ENCODE measurements around the gene AP1S1. TPM values are rescaled to one million over a fixed set of nuclear protein-coding genes. Genes with fewer than 3 reads are reported as not detected.

AP1S1 gene
- total RNA-seq, 1 donor from 2014 or later, result 110 TPM

GRCh38 chr7:101169838-101170551 is 15.7 kb downstream of the AP1S1 start:
- DNase-seq (ENCODE audit: low read depth in 2 of 2), result peak; percentile 67 to 72

DNA sequence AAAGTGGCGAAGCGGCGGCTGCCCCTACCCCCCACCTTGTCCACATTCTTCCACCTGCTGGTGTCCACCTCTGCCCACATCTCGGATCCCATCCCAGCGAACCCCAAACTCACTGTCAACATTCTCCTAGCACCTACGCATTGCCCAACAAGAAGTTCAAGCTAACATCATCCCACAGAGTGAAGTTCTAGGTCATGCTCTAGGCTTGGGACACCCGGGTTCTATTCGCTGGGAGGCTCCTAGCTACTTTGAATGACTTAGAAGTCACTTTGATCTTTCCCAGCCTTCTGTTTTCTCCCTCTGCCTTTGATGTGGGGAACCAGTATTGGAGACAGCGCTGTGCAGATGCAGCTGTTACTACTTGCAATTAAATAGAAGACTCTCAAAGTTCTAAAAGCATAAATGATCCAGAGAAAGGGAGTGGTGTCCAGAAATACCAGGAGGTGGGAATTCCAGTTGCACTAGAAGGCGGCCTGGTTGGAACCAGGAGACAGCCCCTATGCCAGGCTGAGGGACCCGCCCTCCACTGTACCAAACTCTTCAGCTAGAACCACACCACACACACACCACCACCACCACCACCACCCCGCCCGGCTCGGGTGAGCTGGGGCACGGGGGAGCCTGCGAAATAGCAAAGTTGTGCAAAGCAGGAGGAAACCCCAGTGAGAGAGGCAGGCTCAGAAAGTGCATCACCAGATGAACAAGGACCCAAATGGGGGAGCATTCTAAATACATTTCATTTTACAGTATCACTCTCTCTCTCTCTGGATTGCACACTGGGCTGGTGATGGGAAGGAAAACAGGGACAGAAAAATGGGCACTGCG is 16.6 kb downstream of the AP1S1 start:
- no peak for DNase-seq (ENCODE audit: low read depth in 2 of 2)

- DNase-seq (ENCODE audit: low read depth in 2 of 2), result no peak
Measured at GRCh38 chr7:101171442-101171837, 17.2 kb downstream of the AP1S1 start.

GRCh38 chr7:101172005-101172853 is 18.0 kb downstream of the AP1S1 start:
- no peak for DNase-seq (ENCODE audit: low read depth in 2 of 2)

- peak; percentile 55 to 57 for DNase-seq (ENCODE audit: low read depth in 2 of 2)
Measured at GRCh38 chr7:101172854-101173751, 18.8 kb downstream of the AP1S1 start.

DNA sequence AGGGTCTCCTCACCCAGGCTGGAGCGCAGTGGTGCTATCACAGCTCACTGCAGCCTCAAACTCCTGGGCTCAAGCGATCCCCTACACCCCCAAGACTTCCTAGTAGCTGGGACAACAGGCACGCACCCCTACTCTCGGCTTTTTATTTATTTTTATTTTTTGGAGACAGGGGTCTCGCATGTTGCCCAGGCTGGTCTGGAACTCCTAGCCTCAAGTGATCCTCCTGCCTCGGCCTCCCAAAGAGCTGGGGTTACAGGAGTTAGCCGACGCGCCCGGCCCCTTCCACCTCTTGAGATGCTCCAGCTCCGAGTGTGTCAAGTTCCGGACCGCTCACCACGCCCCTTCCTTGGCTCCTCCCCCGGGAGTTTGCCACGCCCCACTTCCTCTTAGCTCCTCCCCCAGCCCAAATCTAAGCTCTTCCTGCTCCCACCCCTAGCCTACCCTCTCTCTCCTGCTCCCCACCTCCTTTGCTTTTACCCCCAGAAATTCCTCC is 19.5 kb downstream of the AP1S1 start:
- DNase-seq (ENCODE audit: low read depth in 2 of 2), result peak in 1 of 2 donors; percentile 45

- DNase-seq (ENCODE audit: low read depth in 2 of 2), result no peak
Measured at GRCh38 chr7:101174322-101174854, 20.1 kb downstream of the AP1S1 start.

DNA sequence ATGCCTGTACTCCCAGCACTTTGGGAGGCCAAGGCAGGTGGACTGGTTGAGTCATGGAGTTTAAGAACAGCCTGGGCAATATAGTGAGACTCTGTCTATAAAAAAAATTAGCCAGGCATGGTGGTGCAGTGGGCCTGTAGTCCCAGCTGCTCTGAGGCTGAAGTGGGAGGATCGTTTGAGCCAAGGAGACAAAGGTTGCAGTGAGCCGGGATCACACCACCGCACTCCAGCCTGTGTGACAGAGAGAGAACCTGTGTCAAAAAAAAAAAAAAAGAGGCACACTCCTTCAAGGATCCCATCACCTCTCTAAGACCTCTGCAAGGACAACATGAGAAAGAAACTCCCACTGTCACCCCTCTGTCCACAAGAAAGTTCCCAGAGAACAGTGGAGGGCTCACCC is 21.4 kb downstream of the AP1S1 start:
- DNase-seq (ENCODE audit: low read depth in 2 of 2), result no peak

DNA sequence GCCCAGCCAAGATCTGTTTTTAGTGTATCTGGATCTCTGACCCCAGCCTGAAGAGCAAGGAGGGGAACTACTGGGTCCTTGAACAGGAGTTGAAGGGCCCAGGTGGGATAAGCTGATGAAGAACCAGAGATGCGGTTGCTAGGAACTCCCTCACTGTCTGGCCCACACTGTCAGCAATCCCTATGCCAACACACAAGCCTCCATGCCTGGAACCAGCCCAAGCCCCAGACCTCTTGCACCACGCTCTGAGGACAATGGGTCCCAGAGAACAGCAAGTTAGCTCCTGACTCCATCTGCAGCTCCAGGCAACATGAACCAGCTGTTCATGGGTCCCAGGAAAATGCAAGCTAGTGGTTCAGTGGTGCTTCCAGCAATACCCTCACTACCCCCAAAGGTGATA is 23.4 kb downstream of the AP1S1 start:
- DNase-seq (ENCODE audit: low read depth in 2 of 2), result no peak

GRCh38 chr7:101179117-101179516 is 24.8 kb downstream of the AP1S1 start:
- DNase-seq (ENCODE audit: low read depth in 2 of 2), result no peak

DNA sequence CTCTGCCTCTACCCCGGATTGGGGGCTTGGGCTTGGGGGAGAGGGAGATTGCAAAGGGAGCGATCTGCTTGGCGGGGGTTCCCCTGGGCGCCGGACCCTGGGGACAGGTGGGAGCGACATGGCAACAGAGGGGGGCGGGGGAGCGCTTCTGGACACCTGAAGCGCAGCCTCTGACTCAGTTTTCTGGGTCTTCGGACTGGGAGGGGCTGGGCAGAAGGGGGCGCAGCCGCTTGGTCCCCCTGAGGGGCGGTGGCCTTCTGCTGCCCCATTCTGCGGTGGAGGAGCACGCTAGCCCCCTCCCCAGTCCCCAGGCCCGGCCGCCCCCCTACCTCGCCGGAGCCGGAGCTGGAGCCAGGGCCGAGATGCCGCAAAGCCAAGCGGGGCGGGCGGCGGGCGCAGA is 25.4 kb downstream of the AP1S1 start:
- no peak for DNase-seq (ENCODE audit: low read depth in 2 of 2)

- DNase-seq (ENCODE audit: low read depth in 2 of 2), result no peak
Measured at GRCh38 chr7:101180130-101180755, 26.0 kb downstream of the AP1S1 start, which contains the start of gene NAT16. NAT16 (minus strand) TSS chr7:101180293; CDS start chr7:101174807, 5,486 bp downstream.

- no peak for DNase-seq (ENCODE audit: low read depth in 2 of 2)
Measured at GRCh38 chr7:101185258-101185839, 31.1 kb downstream of the AP1S1 start.

- DNase-seq (ENCODE audit: low read depth in 2 of 2), result no peak
Measured at GRCh38 chr7:101186194-101186593, 31.9 kb downstream of the AP1S1 start.

DNA sequence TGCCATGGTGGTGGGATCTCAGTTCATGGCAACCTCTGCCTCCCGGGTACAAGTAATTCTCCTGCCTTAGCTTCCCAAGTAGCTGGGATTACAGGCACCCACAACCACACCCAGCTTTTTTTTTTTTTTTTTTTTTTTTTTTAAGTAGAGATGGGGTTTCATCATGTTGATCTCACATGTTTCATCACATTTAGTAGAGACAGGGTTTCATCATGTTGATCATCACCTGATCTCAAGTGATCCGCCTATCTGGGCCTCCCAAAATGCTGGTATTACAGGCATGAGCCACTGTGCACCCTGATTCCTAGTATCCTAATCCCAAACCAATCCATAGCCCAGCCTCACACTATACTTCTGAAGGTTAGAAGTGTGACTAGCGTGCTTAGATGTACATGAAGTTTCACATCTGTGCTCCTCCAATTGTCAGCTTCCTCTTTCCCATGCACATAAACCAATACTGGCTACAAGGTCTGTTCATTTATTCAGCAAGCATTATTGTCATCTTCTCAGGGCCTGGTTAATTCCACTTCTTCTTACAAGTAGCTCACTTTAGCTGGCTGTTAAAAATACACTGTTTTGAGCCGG is 32.7 kb downstream of the AP1S1 start:
- DNase-seq (ENCODE audit: low read depth in 2 of 2), result no peak

DNA sequence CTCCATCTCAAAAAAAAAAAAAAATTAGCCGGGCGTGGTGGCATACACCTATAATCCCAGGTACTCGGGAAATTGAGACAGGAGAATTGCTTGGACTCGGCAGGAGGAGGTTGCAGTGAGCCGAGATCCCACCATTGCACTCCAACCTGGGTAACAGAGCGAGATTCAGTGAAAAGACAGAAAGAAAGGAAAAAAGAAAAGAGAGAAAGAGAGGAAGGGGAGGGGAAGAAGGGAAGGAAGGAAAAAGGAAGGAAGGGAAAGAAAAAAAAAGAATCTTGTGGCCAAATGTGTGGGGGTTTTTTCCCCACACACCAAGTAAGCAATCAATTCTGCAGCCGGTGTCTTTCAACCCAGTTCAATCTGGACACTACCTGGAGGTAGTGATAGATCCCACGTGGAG is 34.8 kb downstream of the AP1S1 start:
- DNase-seq (ENCODE audit: low read depth in 2 of 2), result no peak

- DNase-seq (ENCODE audit: low read depth in 2 of 2), result no peak
Measured at GRCh38 chr7:101195884-101196283, 41.6 kb downstream of the AP1S1 start.

GRCh38 chr7:101197991-101198390 is 43.7 kb downstream of the AP1S1 start:
- no peak for DNase-seq (ENCODE audit: low read depth in 2 of 2)

GRCh38 chr7:101198476-101198875 is 44.2 kb downstream of the AP1S1 start:
- no peak for DNase-seq (ENCODE audit: low read depth in 2 of 2)

Measured in lung microvascular endothelial cell (primary cell).